ES-I3 (cell line): Measurements from ENCODE around the gene CNKSR1.

Experiments used
- H3K36me3 ChIP-seq: 2 replicates; pipeline ENCODE4 v1.6.1; 2013; ENCODE audit warnings: mild to moderate bottlenecking, low read length, control low read depth, moderate library complexity; ENCODE audit not compliant: insufficient read depth
- H3K4me1 ChIP-seq: 2 replicates; pipeline ENCODE4 v1.6.1; 2013; ENCODE audit warnings: mild to moderate bottlenecking, control low read depth, low read length; ENCODE audit not compliant: insufficient read depth
- H3K9ac ChIP-seq: 2 replicates; pipeline ENCODE4 v1.6.1; 2013; ENCODE audit warnings: low read depth, mild to moderate bottlenecking, low read length, moderate library complexity
- H3K9me3 ChIP-seq: 2 replicates; pipeline ENCODE4 v1.6.1; 2013; ENCODE audit warnings: mild to moderate bottlenecking, low read length, moderate library complexity; ENCODE audit not compliant: control insufficient read depth, insufficient read depth

CNKSR1 gene

DNA sequence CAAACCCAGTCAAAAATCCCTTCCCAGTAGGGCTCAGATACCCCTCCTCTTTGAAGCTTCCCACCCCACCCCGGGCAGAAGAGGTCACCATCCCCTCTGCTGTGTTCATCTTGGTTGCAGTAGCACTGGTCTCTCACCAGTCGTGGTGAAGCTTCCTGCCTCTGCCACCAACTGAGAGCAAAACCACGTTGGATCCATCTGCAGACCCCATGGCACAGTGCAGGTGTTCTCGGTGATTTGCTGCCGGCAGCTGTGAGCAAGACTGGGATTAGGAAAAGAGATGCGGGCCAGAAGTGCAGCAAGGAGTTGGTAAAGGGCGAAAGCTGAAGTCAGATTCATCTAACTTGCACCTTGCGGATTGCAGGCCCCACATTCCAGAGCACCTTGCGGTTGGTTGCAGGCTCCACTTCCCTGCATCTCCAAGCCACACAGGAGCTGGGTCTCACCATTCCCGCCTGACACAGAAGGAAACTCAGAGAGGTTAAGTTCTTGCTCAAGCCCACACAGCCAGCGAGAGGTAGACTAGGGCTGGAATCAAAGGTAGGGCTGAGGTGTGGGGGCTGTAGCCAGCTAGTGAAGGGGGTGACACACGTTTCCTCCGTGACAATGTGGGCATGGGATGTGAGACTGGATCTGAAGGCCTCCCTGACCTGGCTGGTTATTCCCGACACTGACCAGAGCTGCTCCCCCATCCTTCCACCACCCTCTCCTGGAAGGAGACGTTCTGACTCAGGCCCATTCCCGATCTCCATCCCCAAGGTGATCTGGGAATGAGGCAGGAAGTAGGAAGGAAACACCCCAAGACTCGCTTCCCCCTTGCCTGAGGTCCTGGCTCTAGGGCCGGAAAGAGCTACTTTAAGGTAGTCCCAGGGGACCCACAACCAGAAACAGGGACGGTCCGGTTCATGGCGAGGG lies 21.7 kb upstream of the CNKSR1 start:
- Histone ChIP-seq H3K36me3 (no peaks in the 10 kb centered on the region), H3K9ac (peak overlapping the region; percentile 39; the same call in 1 of the 2 replicates), H3K4me1 (peaks cover 22% of the 10 kb centered on the region), H3K9me3 (no peaks in the 10 kb centered on the region)

DNA sequence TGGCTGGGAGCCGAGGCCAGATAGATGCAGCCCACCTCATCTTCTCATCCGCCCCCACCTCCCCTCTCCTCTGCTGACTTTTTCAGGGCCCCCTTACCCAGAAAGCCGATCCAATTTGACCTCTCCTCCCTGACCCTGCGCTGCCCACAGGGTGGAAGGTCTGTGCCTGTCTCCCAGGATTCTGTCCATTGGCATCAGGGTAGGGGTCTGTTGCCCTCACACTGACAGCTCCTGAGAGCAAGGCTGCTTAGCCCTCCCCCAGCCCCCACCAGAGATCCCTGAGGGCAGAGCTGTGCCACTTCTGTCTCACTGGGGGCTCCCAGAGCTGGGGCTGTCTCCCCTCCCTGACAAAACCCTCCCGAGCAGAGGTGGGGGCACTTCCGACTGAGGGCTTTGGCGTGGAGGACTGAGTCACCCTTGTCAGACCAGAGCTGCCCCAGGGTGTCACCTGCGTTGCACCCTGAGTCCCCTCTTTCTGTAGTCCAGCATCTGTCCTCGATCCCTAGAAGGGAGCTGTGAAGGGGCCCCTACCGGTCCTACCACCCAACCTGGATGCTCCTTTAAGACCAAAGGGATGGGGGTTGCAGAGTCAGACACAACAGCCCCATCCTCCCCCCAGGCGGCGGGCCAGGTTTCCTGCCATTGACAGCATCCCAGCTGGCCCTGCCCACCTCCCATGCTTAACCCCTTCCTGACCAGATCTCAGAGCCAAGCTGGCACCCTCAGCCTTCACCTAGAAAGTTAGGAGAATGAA lies 20.8 kb upstream of the CNKSR1 start:
- H3K9me3 ChIP-seq = no peaks in the 10 kb centered on the region
- peak overlapping the region; percentile 39; the same call in 1 of the 2 replicates for H3K9ac ChIP-seq
- no peaks in the 10 kb centered on the region for H3K36me3 ChIP-seq
- H3K4me1 ChIP-seq = peaks cover 28% of the 10 kb centered on the region

DNA sequence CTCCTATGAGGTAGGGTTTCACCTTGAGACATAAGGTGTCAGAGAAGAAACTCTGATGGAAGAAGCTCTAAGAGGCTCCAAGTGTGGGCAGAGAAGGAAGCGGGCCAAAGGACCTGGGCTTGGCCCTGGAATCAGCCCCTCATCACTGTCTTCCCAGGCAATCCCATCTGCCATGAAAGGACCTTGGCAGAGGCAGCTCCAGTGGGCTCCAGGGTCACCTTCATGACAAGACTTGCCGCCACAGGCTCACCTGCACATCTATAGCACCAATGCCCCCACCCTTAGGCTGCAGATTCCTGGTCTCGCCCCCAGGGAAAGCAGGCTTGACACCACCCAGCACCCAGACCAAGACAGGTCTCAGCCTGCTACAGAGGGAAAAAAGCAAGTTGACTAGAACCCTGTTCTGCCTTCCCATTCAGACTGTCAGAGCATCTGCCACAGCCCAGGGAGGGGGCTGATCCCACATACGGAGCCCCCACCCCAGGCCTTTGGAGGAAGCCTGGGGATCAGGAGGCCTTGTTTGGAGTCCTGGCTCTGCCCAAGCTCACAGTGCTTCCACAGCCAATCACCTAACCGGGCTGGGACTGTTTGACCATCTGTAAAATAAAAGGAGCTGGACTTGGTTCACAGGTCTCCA lies 18.9 kb upstream of the CNKSR1 start:
- no peaks in the 10 kb centered on the region for H3K9me3 ChIP-seq
- H3K36me3 ChIP-seq = no peaks in the 10 kb centered on the region
- peaks cover 28% of the 10 kb centered on the region for H3K4me1 ChIP-seq
- no peak overlapping the region for H3K9ac ChIP-seq

DNA sequence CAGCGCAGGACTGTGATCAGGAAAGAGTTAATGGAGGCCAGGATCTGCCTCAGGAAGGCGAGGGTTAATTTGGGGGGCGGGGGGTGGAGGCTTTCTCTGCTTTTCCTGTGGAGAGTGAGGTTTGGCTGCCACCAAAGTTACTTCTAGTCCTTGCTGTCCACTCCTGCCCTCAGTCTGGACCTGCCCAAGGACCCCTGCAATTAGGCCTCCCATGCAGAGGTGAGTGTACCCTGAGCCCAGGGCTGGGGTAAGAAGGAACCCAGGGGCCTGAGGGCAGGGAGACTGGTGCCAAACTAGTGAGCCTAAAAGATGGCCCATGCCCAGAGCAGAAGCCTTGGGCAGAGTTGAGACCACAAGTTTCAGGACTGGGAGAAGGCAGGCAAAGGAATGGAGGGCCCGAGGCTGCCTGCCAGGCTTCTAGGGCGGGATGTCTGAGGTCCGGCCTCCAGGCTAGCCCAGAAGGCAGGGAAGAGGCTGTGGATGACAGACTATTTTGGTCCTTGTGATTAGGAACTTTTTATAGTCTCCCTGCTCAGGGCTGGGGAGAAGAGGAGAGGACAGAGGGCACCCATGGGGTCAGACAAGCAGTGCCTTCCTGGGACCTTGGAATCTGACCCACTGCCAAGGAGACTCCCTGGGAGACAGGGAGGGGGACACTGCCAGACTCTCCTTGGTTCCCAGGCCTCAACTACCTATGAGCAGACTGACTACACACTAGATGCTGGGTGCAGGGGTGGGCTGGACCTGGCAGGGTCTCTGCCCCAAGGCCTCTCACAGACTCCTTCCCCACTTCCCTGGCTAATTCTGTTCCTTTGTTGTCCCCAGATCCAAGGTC lies 18.2 kb upstream of the CNKSR1 start, which contains the start of gene FAM110D:
FAM110D (plus strand) TSS at position 172 of the 835 bp plus-strand sequence. CDS start 2,213 bp downstream, outside the sequence.
- peaks cover 28% of the 10 kb centered on the region for H3K4me1 ChIP-seq
- no peaks in the 10 kb centered on the region for H3K9me3 ChIP-seq
- peak within 1 kb of the TSS; percentile 14; the same call in 1 of the 2 replicates for H3K9ac ChIP-seq
- H3K36me3 ChIP-seq = no peaks in the 10 kb centered on the region

DNA sequence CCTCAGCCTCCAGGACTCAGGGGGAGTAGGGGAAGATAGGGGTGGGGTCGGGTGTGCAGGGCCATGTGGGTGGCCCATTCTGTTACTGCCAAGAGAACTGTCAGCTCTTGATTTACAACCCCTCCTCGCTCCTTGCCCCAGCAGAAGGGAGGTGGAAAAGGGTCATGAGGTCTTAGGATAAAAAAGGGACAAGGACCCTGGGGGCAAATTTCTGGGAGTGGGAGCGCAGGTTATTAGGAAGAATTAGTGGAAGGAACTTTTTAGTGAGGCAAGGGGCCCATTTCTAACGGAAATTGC lies 17.6 kb upstream of the CNKSR1 start:
- H3K9ac ChIP-seq = no peak overlapping the region
- no peaks in the 10 kb centered on the region for H3K36me3 ChIP-seq
- no peaks in the 10 kb centered on the region for H3K9me3 ChIP-seq
- H3K4me1 ChIP-seq = peaks cover 23% of the 10 kb centered on the region

DNA sequence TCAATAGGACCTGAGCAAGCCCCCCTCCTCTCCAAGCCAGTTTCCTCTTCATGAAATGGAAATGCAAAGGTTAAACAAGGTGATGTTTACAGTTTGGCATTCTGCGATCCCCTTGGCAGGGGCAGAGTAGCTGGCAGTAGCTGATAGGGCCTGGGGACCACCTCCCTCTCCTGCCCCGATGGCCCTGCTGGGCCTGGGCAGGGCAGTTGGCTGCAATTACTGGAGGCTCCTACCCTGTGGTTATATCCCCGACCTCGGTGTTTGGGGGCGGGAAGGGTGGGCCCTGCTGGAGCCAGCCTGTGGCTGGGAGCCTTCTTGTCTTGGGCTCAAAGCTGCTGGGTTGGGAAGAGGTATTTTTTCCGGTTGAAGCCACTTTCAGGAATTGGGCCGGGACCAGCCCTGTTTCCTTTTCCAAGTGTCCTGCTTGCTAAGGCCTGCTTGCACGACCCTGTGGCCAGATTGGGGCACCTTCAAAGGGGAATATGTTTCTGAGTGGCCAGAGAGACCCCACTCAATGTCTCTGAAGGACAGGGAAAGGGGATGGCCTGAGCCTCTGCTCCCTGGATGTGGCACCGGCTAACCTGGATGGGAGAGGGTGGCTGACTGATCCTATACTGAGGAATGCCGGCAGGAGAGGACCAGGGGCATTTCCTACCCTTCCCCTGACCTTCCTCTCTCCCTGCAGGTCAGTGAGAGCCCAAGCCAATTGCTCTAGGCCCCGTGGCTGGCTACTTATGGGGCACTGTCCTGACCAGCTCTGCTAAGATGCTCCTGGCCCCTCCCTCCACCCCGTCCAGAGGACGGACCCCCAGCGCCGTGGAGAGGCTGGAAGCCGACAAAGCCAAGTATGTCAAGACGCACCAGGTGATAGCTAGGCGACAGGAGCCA lies 16.5 kb upstream of the CNKSR1 start:
- peaks cover 28% of the 10 kb centered on the region for H3K4me1 ChIP-seq

DNA sequence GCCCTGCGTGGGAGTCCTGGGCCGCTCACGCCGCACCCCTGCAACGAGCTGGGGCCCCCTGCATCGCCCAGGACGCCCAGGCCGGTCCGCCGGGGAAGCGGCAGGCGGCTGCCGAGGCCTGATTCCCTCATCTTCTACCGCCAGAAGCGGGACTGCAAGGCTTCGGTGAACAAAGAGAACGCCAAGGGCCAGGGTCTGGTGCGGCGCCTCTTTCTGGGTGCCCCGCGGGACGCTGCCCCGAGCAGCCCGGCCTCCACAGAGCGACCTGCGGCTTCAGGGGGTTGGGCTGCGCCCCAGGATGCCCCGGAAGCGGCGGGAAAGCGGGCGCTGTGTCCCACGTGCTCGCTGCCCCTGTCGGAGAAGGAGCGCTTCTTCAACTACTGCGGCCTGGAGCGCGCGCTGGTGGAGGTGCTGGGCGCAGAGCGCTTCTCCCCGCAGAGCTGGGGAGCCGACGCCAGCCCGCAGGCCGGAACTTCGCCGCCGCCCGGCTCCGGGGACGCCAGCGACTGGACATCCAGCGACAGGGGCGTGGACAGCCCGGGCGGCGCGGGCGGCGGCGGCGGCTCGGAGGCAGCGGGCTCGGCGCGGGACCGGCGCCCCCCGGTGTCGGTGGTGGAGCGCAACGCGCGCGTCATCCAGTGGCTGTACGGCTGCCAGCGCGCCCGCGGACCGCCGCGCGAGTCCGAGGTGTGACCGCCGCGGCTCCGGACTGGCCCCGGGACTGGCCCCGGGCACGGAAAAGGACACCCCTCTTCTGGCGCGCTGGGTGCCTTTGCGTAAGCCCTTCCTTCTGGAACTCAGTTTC lies 15.7 kb upstream of the CNKSR1 start:
- no peaks in the 10 kb centered on the region for H3K9me3 ChIP-seq

More for the DNA sequence above, 16.5 kb upstream of the CNKSR1 start:
- Histone ChIP-seq H3K36me3 (no peaks in the 10 kb centered on the region), H3K9ac (peak overlapping the region; percentile 49; the same call in 1 of the 2 replicates), H3K9me3 (no peaks in the 10 kb centered on the region)

DNA sequence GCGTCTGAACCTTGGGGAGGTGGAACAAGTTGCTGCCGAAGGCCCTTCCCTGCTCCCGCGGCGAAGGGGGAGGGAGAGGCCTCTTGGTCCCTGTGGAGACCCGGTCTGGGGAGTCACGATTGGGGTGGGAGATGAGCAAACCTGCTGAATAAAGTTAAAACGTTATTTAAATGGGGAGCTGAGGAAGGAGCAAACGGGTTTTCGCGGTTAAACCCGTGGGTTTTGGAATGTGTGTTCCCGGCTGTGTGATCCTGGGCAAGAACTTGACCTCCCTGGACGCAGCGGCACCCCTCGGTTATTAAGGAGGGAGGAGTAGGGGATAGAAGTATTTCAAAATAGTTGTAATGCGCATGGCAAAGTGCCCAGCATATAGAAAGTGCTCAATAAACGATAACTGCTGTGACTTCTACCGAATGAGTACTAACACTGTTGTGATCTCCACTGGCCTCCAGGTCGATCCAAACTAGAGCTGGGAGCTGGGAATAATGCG lies 15.0 kb upstream of the CNKSR1 start:
- Histone ChIP-seq H3K36me3 (no peaks in the 10 kb centered on the region), H3K9ac (peak overlapping the region; percentile 49), H3K4me1 (peaks cover 31% of the 10 kb centered on the region), H3K9me3 (no peaks in the 10 kb centered on the region)

More for the DNA sequence above, 15.7 kb upstream of the CNKSR1 start:
- Histone ChIP-seq H3K36me3 (no peaks in the 10 kb centered on the region), H3K4me1 (peaks cover 31% of the 10 kb centered on the region), H3K9ac (peak overlapping the region; percentile 49)

DNA sequence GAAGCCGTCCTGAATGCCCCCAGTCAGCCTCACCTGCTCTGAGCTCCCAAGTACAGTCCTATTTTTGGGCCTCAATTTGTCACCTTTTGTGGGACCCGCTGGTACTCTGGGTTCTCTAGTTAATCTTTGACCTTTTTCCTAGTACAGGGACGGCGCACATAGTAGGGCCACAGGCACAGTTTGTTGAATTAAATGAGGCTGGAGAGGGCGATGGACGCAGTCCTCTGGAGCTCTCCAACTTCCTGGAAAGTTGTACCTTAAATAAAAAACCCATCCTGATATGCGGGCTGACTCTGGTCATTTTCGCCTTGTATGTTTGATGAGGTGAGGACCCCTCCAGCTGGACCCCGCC lies 13.6 kb upstream of the CNKSR1 start:
- Histone ChIP-seq H3K4me1 (peaks cover 27% of the 10 kb centered on the region), H3K36me3 (no peaks in the 10 kb centered on the region), H3K9ac (peak overlapping the region; percentile 46; the same call in 1 of the 2 replicates), H3K9me3 (no peaks in the 10 kb centered on the region)

DNA sequence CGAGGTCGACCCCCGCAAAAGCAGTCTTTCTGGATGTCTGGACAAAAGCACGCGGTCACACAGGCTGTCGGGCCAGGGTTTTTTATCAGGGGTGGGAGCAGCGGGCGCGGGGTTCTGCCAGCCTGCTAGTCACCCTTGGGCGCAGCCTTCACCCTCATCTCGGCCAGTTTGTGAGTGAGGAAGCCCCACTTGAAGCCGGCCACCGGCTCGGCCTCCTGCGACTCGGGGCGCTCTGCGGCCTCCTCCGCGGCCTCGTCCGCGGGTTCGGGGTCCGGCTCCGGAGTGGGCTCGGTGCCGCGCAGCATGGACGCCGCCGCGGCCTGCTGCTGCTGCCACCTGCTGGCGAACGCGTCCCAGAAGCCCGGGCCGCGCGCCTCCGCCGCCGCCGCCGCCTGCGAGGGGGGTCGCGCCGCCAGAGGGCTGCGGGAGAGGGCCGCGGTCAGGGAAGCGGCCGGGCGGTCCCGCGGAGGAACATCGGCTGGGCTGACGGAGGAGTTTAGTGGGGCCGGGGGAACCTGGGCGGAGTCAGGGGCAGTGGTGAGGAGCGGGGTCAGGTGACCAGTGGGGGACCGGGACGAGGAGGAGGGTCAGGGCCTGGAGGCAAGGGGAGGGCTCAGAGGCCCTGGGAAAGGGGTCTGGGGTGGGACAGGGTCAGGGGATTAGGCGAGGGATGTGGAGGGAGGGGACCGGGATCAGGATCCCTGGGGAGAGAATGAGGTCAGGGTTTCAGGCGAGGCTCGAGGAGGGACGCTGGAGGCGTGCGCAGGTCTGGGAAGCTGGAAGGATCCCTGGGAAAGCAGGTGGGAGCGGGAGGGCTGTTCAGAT lies 13.0 kb upstream of the CNKSR1 start:
- H3K36me3 ChIP-seq = no peaks in the 10 kb centered on the region
- peak overlapping the region; percentile 46 for H3K9ac ChIP-seq
- no peaks in the 10 kb centered on the region for H3K9me3 ChIP-seq
- peaks cover 22% of the 10 kb centered on the region for H3K4me1 ChIP-seq

DNA sequence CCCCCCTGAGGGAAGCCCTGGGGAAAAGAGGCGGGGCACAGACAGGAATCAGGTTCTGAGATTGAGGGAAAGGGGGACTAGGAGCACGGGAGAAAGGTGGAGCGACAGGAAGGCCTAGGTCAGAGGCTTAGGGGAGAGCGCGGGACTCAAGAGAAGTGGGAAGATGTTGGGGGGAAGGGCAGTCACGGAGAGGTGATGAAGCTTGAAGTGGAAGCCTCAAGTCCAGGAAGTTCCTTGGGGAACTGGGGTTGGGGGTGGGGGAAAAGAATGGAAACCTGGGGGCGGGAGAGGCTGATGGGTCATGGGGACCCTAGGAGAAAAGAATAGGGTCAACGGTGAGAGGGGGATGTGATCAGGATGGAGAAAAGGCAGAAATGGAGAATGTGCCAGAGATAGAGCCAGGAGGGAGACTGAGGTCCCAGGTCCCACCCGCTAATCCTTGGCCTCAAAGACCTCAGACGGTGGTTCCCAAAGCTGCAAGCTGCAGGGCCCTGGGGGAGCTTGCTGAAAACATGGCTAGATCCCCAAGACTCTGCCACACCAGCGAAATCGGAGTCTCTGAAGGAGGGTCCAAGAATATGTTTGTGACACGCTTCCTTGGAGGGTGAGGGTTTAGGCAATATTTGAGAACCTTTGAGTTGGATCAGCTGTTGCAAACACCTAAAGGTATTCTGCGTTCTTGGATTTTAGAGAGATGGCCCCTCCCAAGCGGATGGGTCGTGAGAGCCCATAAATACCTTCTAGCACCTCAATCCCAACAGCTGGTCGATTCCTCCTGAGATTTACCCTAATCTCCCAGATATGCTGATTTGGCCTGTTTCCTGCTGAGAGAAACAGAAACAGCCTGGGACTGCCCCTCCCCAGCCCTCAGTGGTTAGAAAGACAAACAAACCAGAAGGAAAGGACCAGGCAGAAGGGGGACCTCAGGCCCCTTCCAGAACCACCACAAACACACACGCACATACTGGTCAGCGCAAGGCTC lies 12.1 kb upstream of the CNKSR1 start:
- Histone ChIP-seq H3K4me1 (peaks cover 19% of the 10 kb centered on the region), H3K9ac (peak overlapping the region; percentile 46), H3K36me3 (no peaks in the 10 kb centered on the region), H3K9me3 (no peaks in the 10 kb centered on the region)
